ENCODE data around the gene CLDN7. TPM values are rescaled to one million over a fixed set of nuclear protein-coding genes. Genes with fewer than 3 reads are reported as not detected.

The CLDN7 gene
- total RNA-seq, 1 donor from 2014 or later, result 1.8 TPM

DNA sequence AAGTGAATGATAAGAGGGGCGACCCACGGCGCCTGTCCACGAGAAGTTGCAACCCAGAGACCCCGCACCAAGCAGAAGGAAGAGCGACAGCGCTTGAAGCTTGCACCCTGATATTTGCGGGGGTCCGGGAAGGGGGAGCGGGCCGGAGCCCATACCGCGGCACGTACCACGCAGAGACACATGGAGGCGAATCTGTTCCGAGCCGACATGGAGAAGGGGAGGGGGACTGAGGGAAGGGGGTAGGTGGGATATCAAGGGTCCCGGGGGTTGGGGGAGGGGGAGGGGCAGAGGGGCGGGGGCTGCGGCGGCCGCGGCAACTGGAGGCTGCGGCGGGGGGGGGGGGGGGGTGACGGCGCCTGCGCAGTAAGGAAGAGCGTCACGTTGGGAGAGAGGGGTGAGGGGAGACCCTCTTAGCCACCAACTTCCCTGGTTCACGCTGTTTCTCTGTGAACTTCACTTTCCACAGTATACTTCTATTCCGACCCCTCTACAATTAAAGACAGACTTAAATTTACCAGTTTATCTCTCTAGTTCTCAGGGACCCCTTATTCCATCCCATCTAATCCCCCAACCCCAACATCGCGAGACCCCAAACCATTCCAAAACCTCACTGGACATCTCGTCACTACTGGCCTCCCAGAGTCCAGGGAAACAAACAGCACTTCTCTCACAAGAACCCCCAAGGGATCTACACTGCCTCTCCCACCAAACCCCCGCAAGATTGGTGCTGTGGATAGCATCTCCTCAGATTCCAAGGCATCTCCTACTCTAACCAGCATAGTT lies 50.6 kb downstream of the CLDN7 start:
- Mint-ChIP-seq H3K4me3 (no peak overlapping the region), H3K9me3 (no peaks in the 10 kb centered on the region), H3K27me3 (no peaks in the 10 kb centered on the region), H3K36me3 (ENCODE audit: low read depth) (no peaks in the 10 kb centered on the region), H3K4me1 (peaks cover 32% of the 10 kb centered on the region), H3K27ac (no peak overlapping the region)
- DNase-seq (no peak), ATAC-seq (ENCODE audit: low read depth) (no peak)
- intact Hi-C loops (cut with micrococcal nuclease), result loop anchor here (5.0 kb wide), 1 partner anchor 226 kb away; the partner anchor contains the start of genes FGF11 and TMEM102
- POLR2A ChIA-PET, result interaction anchor here (0.6 kb wide), 1 partner anchor 224 kb away, joined by 3 read pairs; no protein-coding TSS in a partner anchor
- CTCF ChIA-PET, result no interaction called here
- TF ChIP-seq CTCF (IDR thresholded peaks at IDR 0.05), result no peak

Other genes with a start within 250 kb of the CLDN7 start
- 130 and 140 TPM in 2 replicates for gene RNASEK, start 249.9 kb downstream of the CLDN7 start, total RNA-seq
- gene BCL6B, start 239.4 kb downstream of the CLDN7 start, total RNA-seq, result 0.31 and 0.88 TPM in 2 replicates
- gene SLC16A13, start 226.5 kb downstream of the CLDN7 start, total RNA-seq, result 10.4 and 11.8 TPM in 2 replicates
- 3.6 and 4.2 TPM in 2 replicates for gene SLC16A11, start 218.4 kb downstream of the CLDN7 start, total RNA-seq
- gene CLEC10A, start 182.2 kb downstream of the CLDN7 start, total RNA-seq, result not detected in 2 replicates
- gene ASGR2, start 147.7 kb downstream of the CLDN7 start, total RNA-seq, result not detected in 2 replicates
- not detected in 2 replicates for gene ASGR1, start 83.1 kb downstream of the CLDN7 start, total RNA-seq
- gene DLG4, start 42.6 kb downstream of the CLDN7 start, total RNA-seq, result 3.9 and 5.0 TPM in 2 replicates
- 438 and 469 TPM in 2 replicates for gene ACADVL, start 42.5 kb downstream of the CLDN7 start, total RNA-seq
- 56.1 and 64.6 TPM in 2 replicates for gene DVL2, start 28.0 kb downstream of the CLDN7 start, total RNA-seq
- 45.5 and 46.6 TPM in 2 replicates for gene PHF23, start 23.0 kb downstream of the CLDN7 start, total RNA-seq
- 291 and 325 TPM in 2 replicates for gene GABARAP, start 20.0 kb downstream of the CLDN7 start, total RNA-seq
- gene CTDNEP1, start 10.7 kb downstream of the CLDN7 start, total RNA-seq, result 165 and 168 TPM in 2 replicates
- gene ELP5, start 10.3 kb downstream of the CLDN7 start, total RNA-seq, result 49.2 and 53.6 TPM in 2 replicates
- not detected in 2 replicates for gene SLC2A4, start 19.2 kb upstream of the CLDN7 start, total RNA-seq
- gene YBX2, start 32.2 kb upstream of the CLDN7 start, total RNA-seq, result 0.16 TPM in 1 of 2 replicates, not detected in the other
- gene EIF5A, start 45.1 kb upstream of the CLDN7 start, total RNA-seq, result 656 and 664 TPM in 2 replicates
- 105 and 115 TPM in 2 replicates for gene GPS2, start 52.9 kb upstream of the CLDN7 start, total RNA-seq
- gene NEURL4, start 66.9 kb upstream of the CLDN7 start, total RNA-seq, result 52.8 and 60.1 TPM in 2 replicates
- 298 and 328 TPM in 2 replicates for gene ACAP1, start 74.1 kb upstream of the CLDN7 start, total RNA-seq
- gene KCTD11, start 89.7 kb upstream of the CLDN7 start, total RNA-seq, result 7.2 and 7.8 TPM in 2 replicates
- gene TMEM95, start 92.7 kb upstream of the CLDN7 start, total RNA-seq, result not detected in 2 replicates
- gene TNK1, start 118.6 kb upstream of the CLDN7 start, total RNA-seq, result 3.5 and 5.8 TPM in 2 replicates
- 31.7 and 35.2 TPM in 2 replicates for gene PLSCR3, start 132.0 kb upstream of the CLDN7 start, total RNA-seq
- 98.2 and 117 TPM in 2 replicates for gene TMEM256, start 141.6 kb upstream of the CLDN7 start, total RNA-seq
- 0.66 and 1.1 TPM in 2 replicates for gene NLGN2, start 145.4 kb upstream of the CLDN7 start, total RNA-seq
- gene SPEM1, start 157.8 kb upstream of the CLDN7 start, total RNA-seq, result not detected in 2 replicates
- not detected in 2 replicates for gene SPEM2, start 163.1 kb upstream of the CLDN7 start, total RNA-seq
- gene SPEM3, start 166.4 kb upstream of the CLDN7 start, total RNA-seq, result not detected in 2 replicates
- gene TMEM102, start 173.0 kb upstream of the CLDN7 start, total RNA-seq, result 13.4 and 14.8 TPM in 2 replicates
- 1.3 and 2.8 TPM in 2 replicates for gene FGF11, start 177.0 kb upstream of the CLDN7 start, total RNA-seq
- gene CHRNB1, start 182.6 kb upstream of the CLDN7 start, total RNA-seq, result 5.9 and 6.0 TPM in 2 replicates
- gene ZBTB4, start 217.2 kb upstream of the CLDN7 start, total RNA-seq, result 28.8 and 30.5 TPM in 2 replicates
- not detected in 2 replicates for gene SLC35G6, start 219.0 kb upstream of the CLDN7 start, total RNA-seq
- gene POLR2A, start 221.9 kb upstream of the CLDN7 start, total RNA-seq, result 148 and 162 TPM in 2 replicates

Data from activated B cell treated with CpG ODN at 0.5 μM for 24 hours (primary cell).